ENCODE measurements around the gene OR9G1.

- no peak for TF ChIP-seq CTCF (IDR thresholded peaks at IDR 0.05)
- no peak for TF ChIP-seq POLR2A (IDR thresholded peaks at IDR 0.05)
These were observed 42.0 kb downstream of the OR9G1 start for GRCh38 chr11:56740886-56741285.

Data from right lobe of liver (tissue), 4 donors.